Measurements from ENCODE around the gene MEIOC.
"Not testable (repeated sequence)": the region's sequence is repeated elsewhere in the genome, so short reads cannot be mapped to it uniquely, and the experiment has no call there.

The MEIOC gene

DNA sequence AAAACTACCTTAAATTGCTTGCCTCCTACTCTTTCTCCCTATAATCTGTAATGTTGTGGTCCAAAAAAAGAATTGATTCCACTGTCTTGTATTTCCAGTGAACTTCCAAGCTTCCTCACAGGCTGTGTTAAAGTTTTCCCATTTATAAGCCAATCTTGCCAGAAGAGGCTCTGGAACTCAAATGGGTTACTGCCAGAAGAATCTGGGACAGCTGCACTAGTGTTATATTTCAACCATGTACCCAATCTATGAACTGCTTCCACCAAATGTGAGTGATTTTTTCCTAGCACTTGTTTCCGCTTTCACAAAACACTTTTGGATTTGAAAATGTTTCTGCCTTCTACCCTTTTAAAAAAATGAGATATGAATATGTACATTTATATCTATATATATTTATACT lies 31.5 kb downstream of the MEIOC start:
- TF ChIP-seq, protein P1, sequence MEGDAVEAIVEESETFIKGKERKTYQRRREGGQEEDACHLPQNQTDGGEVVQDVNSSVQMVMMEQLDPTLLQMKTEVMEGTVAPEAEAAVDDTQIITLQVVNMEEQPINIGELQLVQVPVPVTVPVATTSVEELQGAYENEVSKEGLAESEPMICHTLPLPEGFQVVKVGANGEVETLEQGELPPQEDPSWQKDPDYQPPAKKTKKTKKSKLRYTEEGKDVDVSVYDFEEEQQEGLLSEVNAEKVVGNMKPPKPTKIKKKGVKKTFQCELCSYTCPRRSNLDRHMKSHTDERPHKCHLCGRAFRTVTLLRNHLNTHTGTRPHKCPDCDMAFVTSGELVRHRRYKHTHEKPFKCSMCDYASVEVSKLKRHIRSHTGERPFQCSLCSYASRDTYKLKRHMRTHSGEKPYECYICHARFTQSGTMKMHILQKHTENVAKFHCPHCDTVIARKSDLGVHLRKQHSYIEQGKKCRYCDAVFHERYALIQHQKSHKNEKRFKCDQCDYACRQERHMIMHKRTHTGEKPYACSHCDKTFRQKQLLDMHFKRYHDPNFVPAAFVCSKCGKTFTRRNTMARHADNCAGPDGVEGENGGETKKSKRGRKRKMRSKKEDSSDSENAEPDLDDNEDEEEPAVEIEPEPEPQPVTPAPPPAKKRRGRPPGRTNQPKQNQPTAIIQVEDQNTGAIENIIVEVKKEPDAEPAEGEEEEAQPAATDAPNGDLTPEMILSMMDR (IDR thresholded peaks at IDR 0.05; ENCODE audit: insufficient read depth, low read depth, low read length, missing control alignments): no peak
- H3K4me3 ChIP-seq (ENCODE audit: low read depth, low read length): no peak overlapping the region
- no peak for DNase-seq (ENCODE audit: low read depth)

DNA sequence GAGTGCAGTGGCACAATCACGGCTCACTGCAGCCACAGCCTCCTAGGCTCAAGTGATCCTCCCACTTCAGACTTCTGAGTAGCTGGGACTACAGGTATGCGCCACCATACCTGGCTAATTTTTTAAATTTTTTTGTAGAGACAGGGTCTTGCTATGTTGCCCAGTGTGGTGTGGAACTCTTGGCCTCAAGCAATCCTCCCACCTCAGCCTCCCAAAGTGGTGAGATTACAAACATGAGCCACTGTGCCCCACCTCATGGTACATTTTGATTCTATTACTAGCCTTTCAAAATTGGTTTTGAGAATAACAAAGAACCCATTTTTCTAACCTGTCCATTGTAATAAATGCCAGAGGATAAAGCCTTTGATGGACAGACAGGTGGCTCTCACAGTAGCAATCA lies 31.9 kb downstream of the MEIOC start:
- DNase-seq (ENCODE audit: low read depth): no peak
- TF ChIP-seq, protein P1 (IDR thresholded peaks at IDR 0.05; ENCODE audit: insufficient read depth, low read depth, low read length, missing control alignments): no peak
- peak overlapping the region; percentile 88; the same call in 1 of the 2 replicates for H3K4me3 ChIP-seq (ENCODE audit: low read depth, low read length)

DNA sequence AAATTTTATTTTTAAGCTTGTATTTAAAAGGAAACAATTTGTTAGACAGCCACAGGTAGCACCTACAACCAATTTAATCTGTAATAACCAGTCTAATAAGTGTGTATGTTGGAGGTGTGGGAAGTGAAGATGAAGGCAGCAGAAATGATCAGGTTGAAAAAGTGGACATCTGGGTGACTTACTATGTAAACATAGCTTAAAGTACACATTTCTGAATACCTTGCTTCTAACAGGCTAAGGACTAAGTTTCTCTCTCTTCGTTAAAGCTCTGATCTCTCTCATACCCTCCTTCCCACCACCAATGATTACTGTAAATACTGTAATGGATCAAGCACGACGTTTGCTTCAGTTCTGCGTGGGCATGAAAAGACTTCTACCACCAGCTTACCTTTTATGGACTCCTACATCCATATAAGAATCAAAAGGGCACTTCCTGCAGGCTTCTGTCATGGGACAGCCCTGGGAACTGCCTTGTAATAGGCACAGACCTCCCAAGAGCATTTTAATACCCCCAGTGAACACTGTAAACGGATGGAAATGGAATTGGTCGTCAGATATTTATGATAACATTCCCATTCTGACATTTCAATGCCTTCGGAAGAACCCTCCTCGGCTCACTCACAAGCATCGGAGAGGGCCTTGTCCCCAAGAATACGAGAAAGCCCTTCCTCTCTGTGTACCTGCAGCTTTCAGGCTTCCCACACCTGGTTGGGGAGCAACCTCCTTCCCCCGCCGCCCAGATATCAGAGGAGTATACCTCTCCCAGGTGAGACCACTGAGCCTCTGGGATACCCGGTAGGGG lies 32.6 kb downstream of the MEIOC start:
- TF ChIP-seq, protein P1 (IDR thresholded peaks at IDR 0.05; ENCODE audit: insufficient read depth, low read depth, low read length, missing control alignments): no peak
- peak overlapping the region; percentile 88 for H3K4me3 ChIP-seq (ENCODE audit: low read depth, low read length)
- DNase-seq (ENCODE audit: low read depth): no peak

DNA sequence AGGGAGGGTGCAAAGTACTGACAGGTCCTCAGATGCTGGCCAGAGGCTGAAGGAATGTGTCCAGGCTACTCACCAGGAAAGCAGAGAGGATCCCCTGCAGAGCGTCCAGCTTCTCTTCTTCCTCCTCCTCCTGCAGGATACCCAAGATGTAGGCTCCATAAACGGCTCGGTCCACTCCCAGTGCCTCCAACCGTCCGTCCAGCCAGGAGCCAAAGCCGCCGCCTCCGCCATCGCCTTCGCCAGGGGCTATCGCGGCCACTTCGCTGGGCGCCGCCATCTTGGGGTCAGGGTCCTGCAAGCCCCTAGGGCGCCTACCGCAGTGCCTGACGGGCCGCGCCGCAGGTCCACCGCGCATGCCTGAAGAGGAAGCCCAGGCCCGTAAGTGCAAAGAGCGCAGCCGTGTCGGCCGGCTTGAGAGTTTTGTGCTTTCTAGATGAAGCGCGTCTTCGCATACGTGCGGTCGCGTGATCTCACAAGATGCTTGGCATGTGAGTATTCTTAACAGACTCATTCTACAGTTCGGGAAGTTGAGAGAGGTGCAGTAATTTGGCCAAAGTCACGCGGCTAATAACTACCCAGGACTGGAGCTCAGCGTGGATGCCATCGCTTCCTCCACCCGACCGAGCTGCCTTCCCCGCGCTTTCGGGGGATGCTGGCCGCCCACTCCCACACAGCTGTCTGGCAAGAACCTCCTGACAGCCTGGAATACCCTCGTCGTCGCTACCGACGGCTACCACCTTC lies 33.4 kb downstream of the MEIOC start, which contains the start of gene CCDC43:
Gene CCDC43, minus strand, starts transcription at position 300 of the 741 bp plus-strand sequence. Its CDS starts 23 bp downstream, at position 277.
- H3K4me3 ChIP-seq (ENCODE audit: low read depth, low read length): peak within 1 kb of the TSS; percentile 88
- TF ChIP-seq, protein P1 (IDR thresholded peaks at IDR 0.05; ENCODE audit: insufficient read depth, low read depth, low read length, missing control alignments): no peak
- DNase-seq (ENCODE audit: low read depth): peak; percentile 96

DNA sequence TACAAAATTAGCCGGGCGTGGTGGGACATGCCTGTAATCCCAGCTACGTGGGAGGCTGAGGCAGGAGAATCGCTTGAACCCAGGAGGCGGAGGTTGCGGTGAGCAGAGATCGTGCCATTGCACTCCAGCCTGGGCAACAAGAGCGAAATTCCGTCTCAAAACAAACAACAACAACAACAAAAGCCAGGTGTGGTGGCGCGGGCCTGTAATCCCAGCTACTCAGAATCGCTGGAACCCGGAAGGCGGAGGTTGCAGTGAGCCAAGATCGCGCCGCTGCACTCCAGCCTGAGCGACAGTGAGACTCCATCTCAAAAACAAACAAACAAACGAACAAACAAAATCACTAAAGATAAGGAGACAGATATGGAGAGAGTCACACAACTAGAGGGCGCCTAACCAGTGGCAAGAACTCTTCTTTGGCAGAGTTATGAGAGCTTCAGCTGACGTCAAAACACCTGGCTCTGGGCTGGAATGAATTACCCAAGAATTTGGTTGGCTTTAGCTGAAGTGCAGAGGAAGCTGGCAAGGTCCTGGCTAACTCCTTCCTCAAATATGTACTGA lies 34.6 kb downstream of the MEIOC start:
- H3K4me3 ChIP-seq (ENCODE audit: low read depth, low read length): not testable (repeated sequence)
- DNase-seq (ENCODE audit: low read depth): peak; percentile 29
- TF ChIP-seq, protein P1 (IDR thresholded peaks at IDR 0.05; ENCODE audit: insufficient read depth, low read depth, low read length, missing control alignments): peak; percentile 20

DNA sequence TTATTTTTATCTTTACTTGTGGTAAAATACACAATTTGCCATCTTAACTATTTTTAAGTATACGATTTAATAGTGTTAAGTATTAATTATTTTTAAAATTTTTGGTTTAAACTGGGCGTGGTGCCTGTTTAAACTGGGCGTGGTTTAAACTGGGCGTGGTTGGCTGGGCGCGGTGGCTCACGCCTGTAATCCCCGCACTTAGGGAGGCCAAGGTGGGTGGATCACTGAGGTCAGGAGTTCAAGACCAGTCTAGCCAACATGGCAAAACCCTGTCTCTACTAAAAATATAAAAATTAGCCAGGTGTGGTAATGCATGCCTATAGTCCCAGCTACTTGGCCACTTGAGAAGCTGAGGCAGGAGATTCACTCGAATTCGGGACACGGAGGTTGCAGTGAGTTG lies 37.3 kb downstream of the MEIOC start:
- no peak overlapping the region for H3K4me3 ChIP-seq (ENCODE audit: low read depth, low read length)
- TF ChIP-seq, protein P1 (IDR thresholded peaks at IDR 0.05; ENCODE audit: insufficient read depth, low read depth, low read length, missing control alignments): no peak
- DNase-seq (ENCODE audit: low read depth): no peak

- not testable (repeated sequence) for DNase-seq (ENCODE audit: low read depth); H3K4me3 ChIP-seq (ENCODE audit: low read depth, low read length)
These were observed 44.0 kb downstream of the MEIOC start for GRCh38 chr17:44700288-44700687.

All from GM12865 (cell line).